B cell (primary cell): ENCODE results near the gene SLC22A15.

ENCODE experiments used
- EZH2 ChIP-seq: IDR thresholded peaks from 2 replicates; pipeline ENCODE4 v1.6.1; 2012; ENCODE audit warnings: borderline replicate concordance, low read depth, mild to moderate bottlenecking, moderate library complexity, low read length; ENCODE audit not compliant: insufficient read depth, poor library complexity, severe bottlenecking
- TF ChIP-seq, protein P1 (sequence below): fragments of 200-600 bp; IDR thresholded peaks from one replicate; pipeline ENCODE4 v1.8.0; 2022; ENCODE audit warnings: antibody characterized with exemption, mild to moderate bottlenecking

DNA sequence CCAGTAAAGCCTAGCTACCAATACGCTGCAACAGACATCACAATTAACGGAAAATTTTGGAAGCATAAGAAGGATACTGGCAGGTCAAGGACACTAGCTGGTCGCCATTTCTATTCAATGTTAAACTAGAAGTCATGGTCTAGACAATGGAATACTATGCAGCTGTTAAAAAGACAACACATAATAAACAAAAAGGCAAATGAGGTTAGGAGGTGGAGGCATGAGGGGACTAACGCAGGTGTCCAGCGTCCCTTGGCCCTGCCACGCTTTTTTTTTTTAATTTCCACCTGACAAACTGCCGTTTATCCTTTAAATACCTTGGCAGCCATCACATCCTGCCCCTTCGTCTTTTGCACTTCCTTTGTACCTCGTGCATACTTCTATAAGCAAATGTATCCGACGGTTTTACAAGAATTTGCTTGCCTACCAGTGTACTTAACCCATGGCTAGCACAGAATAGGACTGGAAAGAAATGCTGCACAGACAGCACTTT is 698 bp upstream of the SLC22A15 start:
- TF ChIP-seq, protein P1, sequence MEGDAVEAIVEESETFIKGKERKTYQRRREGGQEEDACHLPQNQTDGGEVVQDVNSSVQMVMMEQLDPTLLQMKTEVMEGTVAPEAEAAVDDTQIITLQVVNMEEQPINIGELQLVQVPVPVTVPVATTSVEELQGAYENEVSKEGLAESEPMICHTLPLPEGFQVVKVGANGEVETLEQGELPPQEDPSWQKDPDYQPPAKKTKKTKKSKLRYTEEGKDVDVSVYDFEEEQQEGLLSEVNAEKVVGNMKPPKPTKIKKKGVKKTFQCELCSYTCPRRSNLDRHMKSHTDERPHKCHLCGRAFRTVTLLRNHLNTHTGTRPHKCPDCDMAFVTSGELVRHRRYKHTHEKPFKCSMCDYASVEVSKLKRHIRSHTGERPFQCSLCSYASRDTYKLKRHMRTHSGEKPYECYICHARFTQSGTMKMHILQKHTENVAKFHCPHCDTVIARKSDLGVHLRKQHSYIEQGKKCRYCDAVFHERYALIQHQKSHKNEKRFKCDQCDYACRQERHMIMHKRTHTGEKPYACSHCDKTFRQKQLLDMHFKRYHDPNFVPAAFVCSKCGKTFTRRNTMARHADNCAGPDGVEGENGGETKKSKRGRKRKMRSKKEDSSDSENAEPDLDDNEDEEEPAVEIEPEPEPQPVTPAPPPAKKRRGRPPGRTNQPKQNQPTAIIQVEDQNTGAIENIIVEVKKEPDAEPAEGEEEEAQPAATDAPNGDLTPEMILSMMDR, result no peak
- TF ChIP-seq EZH2, result no peak
